Measurements from ENCODE around the gene TTC9. TPM values are rescaled to one million over a fixed set of nuclear protein-coding genes. Genes with fewer than 3 reads are reported as not detected.

TTC9 gene
- total RNA-seq, 1 experiment from 2014 or later, result 26.2 TPM

DNA sequence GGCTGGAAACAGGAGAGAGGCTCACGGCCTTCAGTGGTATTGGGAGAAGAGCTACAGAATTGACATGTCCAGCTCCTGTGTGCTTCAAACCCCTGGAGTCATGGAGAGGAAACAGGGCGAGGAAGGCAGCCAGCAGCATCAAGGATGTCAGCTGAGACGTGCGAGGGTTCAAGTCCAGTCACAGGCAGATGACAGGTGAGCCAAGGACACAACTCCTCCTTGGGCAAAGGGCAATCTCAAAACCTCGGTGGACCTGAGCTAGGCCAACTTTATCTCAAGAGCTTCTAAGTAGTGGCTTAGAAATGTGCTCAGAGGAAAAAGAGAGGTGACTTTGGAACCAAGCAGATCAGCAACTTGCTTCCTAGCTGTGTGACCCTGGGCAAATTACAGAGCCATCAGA is 81.6 kb downstream of the TTC9 start:
- peaks cover 4% of the 10 kb centered on the region for H3K36me3 Mint-ChIP-seq
- CTCF ChIA-PET, result interaction anchor here (1.1 to 1.5 kb wide), 3 partner anchors 9 to 100 kb away, joined by 4 read pairs; no protein-coding TSS in a partner anchor
- no peak for TF ChIP-seq CREM (CRISPR knock-in tag; IDR thresholded peaks at IDR 0.05)
- TF ChIP-seq, protein P1, sequence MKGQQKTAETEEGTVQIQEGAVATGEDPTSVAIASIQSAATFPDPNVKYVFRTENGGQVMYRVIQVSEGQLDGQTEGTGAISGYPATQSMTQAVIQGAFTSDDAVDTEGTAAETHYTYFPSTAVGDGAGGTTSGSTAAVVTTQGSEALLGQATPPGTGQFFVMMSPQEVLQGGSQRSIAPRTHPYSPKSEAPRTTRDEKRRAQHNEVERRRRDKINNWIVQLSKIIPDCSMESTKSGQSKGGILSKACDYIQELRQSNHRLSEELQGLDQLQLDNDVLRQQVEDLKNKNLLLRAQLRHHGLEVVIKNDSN (CRISPR knock-in tag; IDR thresholded peaks at IDR 0.05), result no peak
- no peak for TF ChIP-seq JAZF1 (CRISPR knock-in tag; IDR thresholded peaks at IDR 0.05)
- TF ChIP-seq TEAD1 (CRISPR knock-in tag; IDR thresholded peaks at IDR 0.05), result no peak
- no peak for TF ChIP-seq ZNF219 (CRISPR knock-in tag; IDR thresholded peaks at IDR 0.05; ENCODE audit: borderline replicate concordance)
- no peak for TF ChIP-seq EMX1 (CRISPR knock-in tag; IDR thresholded peaks at IDR 0.05)
- peak overlapping the region; percentile 29; the same call in 1 of the 2 replicates for H3K27ac Mint-ChIP-seq
- H3K4me1 Mint-ChIP-seq, result peaks cover 6% of the 10 kb centered on the region; the same call in 1 of the 2 replicates
- ATAC-seq (no peak), DNase-seq (ENCODE audit: low spot score) (no peak)
- H3K9me3 Mint-ChIP-seq, result no peaks in the 10 kb centered on the region
- H3K4me3 Mint-ChIP-seq, result no peak overlapping the region
- POLR2A ChIA-PET, result interaction anchor here (0.8 kb wide), 1 partner anchor 86 kb away, joined by 4 read pairs; the partner anchor contains the start of gene MAP3K9
- H3K27me3 Mint-ChIP-seq (ENCODE audit: low read depth), result no peaks in the 10 kb centered on the region

DNA sequence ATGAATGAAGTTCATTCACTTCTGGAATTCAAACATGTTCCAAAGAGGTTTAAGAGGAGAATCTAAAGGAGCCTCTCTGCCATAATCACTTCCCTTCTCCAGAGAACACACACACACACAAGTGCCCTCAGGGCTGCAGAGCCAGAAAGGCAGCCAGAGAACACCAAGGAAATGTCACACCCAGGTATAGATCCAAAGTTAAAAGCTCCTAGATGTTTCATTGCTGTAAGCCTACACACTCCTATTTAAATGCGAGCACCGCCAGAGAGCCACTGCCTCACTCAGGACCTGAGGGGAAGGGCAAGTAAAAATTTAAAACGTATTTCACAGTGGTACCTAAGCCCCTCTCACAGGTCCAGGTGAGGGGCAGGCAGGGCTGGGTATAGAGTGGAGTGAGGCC is 82.4 kb downstream of the TTC9 start:
- no peak for DNase-seq (ENCODE audit: low spot score)
- Mint-ChIP-seq H3K27me3 (ENCODE audit: low read depth) (no peaks in the 10 kb centered on the region), H3K27ac (no peak overlapping the region), H3K9me3 (no peaks in the 10 kb centered on the region), H3K4me1 (peaks cover 6% of the 10 kb centered on the region; the same call in 1 of the 2 replicates), H3K36me3 (peaks cover 10% of the 10 kb centered on the region), H3K4me3 (no peak overlapping the region)
- POLR2A ChIA-PET, result interaction anchor here (0.6 kb wide), 1 partner anchor 8 kb away, joined by 4 read pairs; no protein-coding TSS in a partner anchor
- no peak for TF ChIP-seq SOX15 (CRISPR knock-in tag; IDR thresholded peaks at IDR 0.05)
- no peak for TF ChIP-seq FOXK1 (CRISPR knock-in tag; IDR thresholded peaks at IDR 0.05)
- TF ChIP-seq, protein P2, sequence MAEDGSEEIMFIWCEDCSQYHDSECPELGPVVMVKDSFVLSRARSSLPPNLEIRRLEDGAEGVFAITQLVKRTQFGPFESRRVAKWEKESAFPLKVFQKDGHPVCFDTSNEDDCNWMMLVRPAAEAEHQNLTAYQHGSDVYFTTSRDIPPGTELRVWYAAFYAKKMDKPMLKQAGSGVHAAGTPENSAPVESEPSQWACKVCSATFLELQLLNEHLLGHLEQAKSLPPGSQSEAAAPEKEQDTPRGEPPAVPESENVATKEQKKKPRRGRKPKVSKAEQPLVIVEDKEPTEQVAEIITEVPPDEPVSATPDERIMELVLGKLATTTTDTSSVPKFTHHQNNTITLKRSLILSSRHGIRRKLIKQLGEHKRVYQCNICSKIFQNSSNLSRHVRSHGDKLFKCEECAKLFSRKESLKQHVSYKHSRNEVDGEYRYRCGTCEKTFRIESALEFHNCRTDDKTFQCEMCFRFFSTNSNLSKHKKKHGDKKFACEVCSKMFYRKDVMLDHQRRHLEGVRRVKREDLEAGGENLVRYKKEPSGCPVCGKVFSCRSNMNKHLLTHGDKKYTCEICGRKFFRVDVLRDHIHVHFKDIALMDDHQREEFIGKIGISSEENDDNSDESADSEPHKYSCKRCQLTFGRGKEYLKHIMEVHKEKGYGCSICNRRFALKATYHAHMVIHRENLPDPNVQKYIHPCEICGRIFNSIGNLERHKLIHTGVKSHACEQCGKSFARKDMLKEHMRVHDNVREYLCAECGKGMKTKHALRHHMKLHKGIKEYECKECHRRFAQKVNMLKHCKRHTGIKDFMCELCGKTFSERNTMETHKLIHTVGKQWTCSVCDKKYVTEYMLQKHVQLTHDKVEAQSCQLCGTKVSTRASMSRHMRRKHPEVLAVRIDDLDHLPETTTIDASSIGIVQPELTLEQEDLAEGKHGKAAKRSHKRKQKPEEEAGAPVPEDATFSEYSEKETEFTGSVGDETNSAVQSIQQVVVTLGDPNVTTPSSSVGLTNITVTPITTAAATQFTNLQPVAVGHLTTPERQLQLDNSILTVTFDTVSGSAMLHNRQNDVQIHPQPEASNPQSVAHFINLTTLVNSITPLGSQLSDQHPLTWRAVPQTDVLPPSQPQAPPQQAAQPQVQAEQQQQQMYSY (CRISPR knock-in tag; IDR thresholded peaks at IDR 0.05), result no peak
- no peak for TF ChIP-seq MXD4 (CRISPR knock-in tag; IDR thresholded peaks at IDR 0.05; ENCODE audit: borderline replicate concordance)
- TF ChIP-seq ZNF317 (CRISPR knock-in tag; IDR thresholded peaks at IDR 0.05; ENCODE audit: borderline replicate concordance, low read depth), result no peak
- TF ChIP-seq, protein P3, sequence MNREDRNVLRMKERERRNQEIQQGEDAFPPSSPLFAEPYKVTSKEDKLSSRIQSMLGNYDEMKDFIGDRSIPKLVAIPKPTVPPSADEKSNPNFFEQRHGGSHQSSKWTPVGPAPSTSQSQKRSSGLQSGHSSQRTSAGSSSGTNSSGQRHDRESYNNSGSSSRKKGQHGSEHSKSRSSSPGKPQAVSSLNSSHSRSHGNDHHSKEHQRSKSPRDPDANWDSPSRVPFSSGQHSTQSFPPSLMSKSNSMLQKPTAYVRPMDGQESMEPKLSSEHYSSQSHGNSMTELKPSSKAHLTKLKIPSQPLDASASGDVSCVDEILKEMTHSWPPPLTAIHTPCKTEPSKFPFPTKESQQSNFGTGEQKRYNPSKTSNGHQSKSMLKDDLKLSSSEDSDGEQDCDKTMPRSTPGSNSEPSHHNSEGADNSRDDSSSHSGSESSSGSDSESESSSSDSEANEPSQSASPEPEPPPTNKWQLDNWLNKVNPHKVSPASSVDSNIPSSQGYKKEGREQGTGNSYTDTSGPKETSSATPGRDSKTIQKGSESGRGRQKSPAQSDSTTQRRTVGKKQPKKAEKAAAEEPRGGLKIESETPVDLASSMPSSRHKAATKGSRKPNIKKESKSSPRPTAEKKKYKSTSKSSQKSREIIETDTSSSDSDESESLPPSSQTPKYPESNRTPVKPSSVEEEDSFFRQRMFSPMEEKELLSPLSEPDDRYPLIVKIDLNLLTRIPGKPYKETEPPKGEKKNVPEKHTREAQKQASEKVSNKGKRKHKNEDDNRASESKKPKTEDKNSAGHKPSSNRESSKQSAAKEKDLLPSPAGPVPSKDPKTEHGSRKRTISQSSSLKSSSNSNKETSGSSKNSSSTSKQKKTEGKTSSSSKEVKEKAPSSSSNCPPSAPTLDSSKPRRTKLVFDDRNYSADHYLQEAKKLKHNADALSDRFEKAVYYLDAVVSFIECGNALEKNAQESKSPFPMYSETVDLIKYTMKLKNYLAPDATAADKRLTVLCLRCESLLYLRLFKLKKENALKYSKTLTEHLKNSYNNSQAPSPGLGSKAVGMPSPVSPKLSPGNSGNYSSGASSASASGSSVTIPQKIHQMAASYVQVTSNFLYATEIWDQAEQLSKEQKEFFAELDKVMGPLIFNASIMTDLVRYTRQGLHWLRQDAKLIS (CRISPR knock-in tag; IDR thresholded peaks at IDR 0.05; ENCODE audit: borderline replicate concordance), result no peak
- no peak for TF ChIP-seq OVOL2 (CRISPR knock-in tag; IDR thresholded peaks at IDR 0.05; ENCODE audit: borderline replicate concordance)
- TF ChIP-seq, protein P4, sequence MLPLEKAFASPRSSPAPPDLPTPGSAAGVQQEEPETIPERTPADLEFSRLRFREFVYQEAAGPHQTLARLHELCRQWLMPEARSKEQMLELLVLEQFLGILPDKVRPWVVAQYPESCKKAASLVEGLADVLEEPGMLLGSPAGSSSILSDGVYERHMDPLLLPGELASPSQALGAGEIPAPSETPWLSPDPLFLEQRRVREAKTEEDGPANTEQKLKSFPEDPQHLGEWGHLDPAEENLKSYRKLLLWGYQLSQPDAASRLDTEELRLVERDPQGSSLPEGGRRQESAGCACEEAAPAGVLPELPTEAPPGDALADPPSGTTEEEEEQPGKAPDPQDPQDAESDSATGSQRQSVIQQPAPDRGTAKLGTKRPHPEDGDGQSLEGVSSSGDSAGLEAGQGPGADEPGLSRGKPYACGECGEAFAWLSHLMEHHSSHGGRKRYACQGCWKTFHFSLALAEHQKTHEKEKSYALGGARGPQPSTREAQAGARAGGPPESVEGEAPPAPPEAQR (CRISPR knock-in tag; IDR thresholded peaks at IDR 0.05), result no peak
- no peak for TF ChIP-seq FOXP1 (CRISPR knock-in tag; IDR thresholded peaks at IDR 0.05; ENCODE audit: borderline replicate concordance)
- no peak for TF ChIP-seq PRRX2 (CRISPR knock-in tag; IDR thresholded peaks at IDR 0.05)
- no peak for TF ChIP-seq ZNF423 (CRISPR knock-in tag; IDR thresholded peaks at IDR 0.05)
- CTCF ChIA-PET, result interaction anchor here (0.7 to 1.5 kb wide), 2 partner anchors 10 to 35 kb away, joined by 4 read pairs; no protein-coding TSS in a partner anchor
- peak; percentile 54 for ATAC-seq

Measured in WTC11 (cell line).